H9 (cell line): ENCODE data around the gene HIGD2A. TPM values are rescaled to one million over a fixed set of nuclear protein-coding genes. Genes with fewer than 3 reads are reported as not detected.

Experiments used
- DNase-seq: peaks from one replicate; pipeline ENCODE4 v3.0.0-alpha.2; 2017
- H2AFZ ChIP-seq: one replicate; pipeline ENCODE4 v1.6.1; 2013; ENCODE audit warnings: mild to moderate bottlenecking, low read length, control low read depth, moderate library complexity
- H2AK5ac ChIP-seq: 2 replicates; pipeline ENCODE4 v1.6.1; 2013; ENCODE audit warnings: low read length, control low read depth, mixed read lengths; ENCODE audit not compliant: insufficient read length
- H2BK120ac ChIP-seq: one replicate; pipeline ENCODE4 v1.6.1; 2013; ENCODE audit warnings: low read depth, mild to moderate bottlenecking, low read length, control low read depth, inconsistent platforms; ENCODE audit not compliant: poor library complexity, severe bottlenecking
- H2BK12ac ChIP-seq: 2 replicates; pipeline ENCODE4 v1.6.1; 2013; ENCODE audit warnings: low read length, control low read depth, mixed read lengths, low read depth; ENCODE audit not compliant: insufficient read length
- H2BK15ac ChIP-seq: 2 replicates; pipeline ENCODE4 v1.6.1; 2013; ENCODE audit warnings: low read depth, low read length, control low read depth
- H2BK20ac ChIP-seq: one replicate; pipeline ENCODE4 v1.6.1; 2013; ENCODE audit warnings: low read depth, mild to moderate bottlenecking, low read length, control low read depth, inconsistent platforms; ENCODE audit not compliant: poor library complexity, severe bottlenecking
- H2BK5ac ChIP-seq: 2 replicates; pipeline ENCODE4 v1.6.1; 2013; ENCODE audit warnings: low read length, control low read depth, mixed read lengths; ENCODE audit not compliant: insufficient read length
- H3K14ac ChIP-seq: 2 replicates; pipeline ENCODE4 v1.6.1; 2013; ENCODE audit warnings: low read length, control low read depth; ENCODE audit not compliant: insufficient read depth
- H3K18ac ChIP-seq: 2 replicates; pipeline ENCODE4 v1.6.1; 2013; ENCODE audit warnings: low read depth, mild to moderate bottlenecking, mixed read lengths, low read length, control low read depth; ENCODE audit not compliant: insufficient read length
- H3K23ac ChIP-seq: 2 replicates; pipeline ENCODE4 v1.6.1; 2013; ENCODE audit warnings: low read length, control low read depth, mixed read lengths, low read depth; ENCODE audit not compliant: insufficient read length
- H3K23me2 ChIP-seq: 2 replicates; pipeline ENCODE4 v1.6.1; 2013; ENCODE audit warnings: low read depth, mild to moderate bottlenecking, mixed read lengths, low read length, control low read depth; ENCODE audit not compliant: insufficient read length, poor library complexity, severe bottlenecking
- H3K27ac ChIP-seq: 2 replicates; pipeline ENCODE4 v1.5.1; 2013; ENCODE audit warnings: low read length, control low read depth, mixed read lengths, low read depth; ENCODE audit not compliant: insufficient read length
- H3K27me3 ChIP-seq: 2 replicates; pipeline ENCODE4 v1.6.1; 2013; ENCODE audit warnings: low read length, control low read depth, inconsistent platforms; ENCODE audit not compliant: insufficient read depth
- H3K4ac ChIP-seq: 2 replicates; pipeline ENCODE4 v1.6.1; 2013; ENCODE audit warnings: low read depth, mild to moderate bottlenecking, control low read depth, inconsistent platforms, low read length, moderate library complexity
- H3K4me1 ChIP-seq: 2 replicates; pipeline ENCODE4 v1.6.1; 2013; ENCODE audit warnings: low read length, control low read depth, inconsistent platforms; ENCODE audit not compliant: insufficient read depth
- H3K4me2 ChIP-seq: 2 replicates; pipeline ENCODE4 v1.6.1; 2013; ENCODE audit warnings: low read length, control low read depth, mixed read lengths; ENCODE audit not compliant: insufficient read length, insufficient read depth
- H3K56ac ChIP-seq: 2 replicates; pipeline ENCODE4 v1.6.1; 2013; ENCODE audit warnings: low read depth, mild to moderate bottlenecking, mixed read lengths, low read length, control low read depth; ENCODE audit not compliant: insufficient read length
- H3K79me1 ChIP-seq: 2 replicates; pipeline ENCODE4 v1.6.1; 2013; ENCODE audit warnings: low read depth, mild to moderate bottlenecking, moderate library complexity, low read length, control low read depth, inconsistent platforms; ENCODE audit not compliant: insufficient read depth, poor library complexity, severe bottlenecking
- H3K79me2 ChIP-seq: 2 replicates; pipeline ENCODE4 v1.6.1; 2013; ENCODE audit warnings: low read length, control low read depth, inconsistent platforms; ENCODE audit not compliant: insufficient read depth
- H3K9ac ChIP-seq: 2 replicates; pipeline ENCODE4 v1.6.1; 2013; ENCODE audit warnings: low read length, control low read depth, mixed read lengths; ENCODE audit not compliant: insufficient read length; ENCODE audit errors: extremely low read depth
- H3K9me3 ChIP-seq: one replicate; pipeline ENCODE4 v1.6.1; 2013; ENCODE audit warnings: low read depth, low read length, inconsistent platforms; ENCODE audit not compliant: control insufficient read depth
- H3T11ph ChIP-seq: one replicate; pipeline ENCODE4 v1.6.1; 2013; ENCODE audit warnings: mild to moderate bottlenecking, low read length, control low read depth, inconsistent platforms
- H4K20me1 ChIP-seq: one replicate; pipeline ENCODE4 v1.6.1; 2013; ENCODE audit not compliant: control insufficient read depth, insufficient read length, insufficient read depth
- H4K5ac ChIP-seq: 2 replicates; pipeline ENCODE4 v1.6.1; 2013; ENCODE audit warnings: low read depth, mild to moderate bottlenecking, mixed read lengths, low read length, control low read depth; ENCODE audit not compliant: insufficient read length
- H4K8ac ChIP-seq: replicated peaks from 2 replicates; pipeline ENCODE4 v1.6.1; 2013; ENCODE audit warnings: low read length, control low read depth, mixed read lengths, low read depth; ENCODE audit not compliant: insufficient read length
- H4K91ac ChIP-seq: 2 replicates; pipeline ENCODE4 v1.6.1; 2013; ENCODE audit warnings: low read depth, mild to moderate bottlenecking, moderate library complexity, mixed read lengths, low read length, control low read depth; ENCODE audit not compliant: insufficient read length
- H3K27ac Mint-ChIP-seq, 3 experiments: 2 replicates in 2 of 3; 3 replicates in 1 of 3; pipeline ENCODE4 v1.8.0; 2020 to 2021; ENCODE audit warnings: mixed read lengths in 3 of 3, mild to moderate bottlenecking in 1 of 3, moderate library complexity in 1 of 3
- H3K27me3 Mint-ChIP-seq: 2 replicates; pipeline ENCODE4 v1.8.0; 2021; ENCODE audit warnings: low read depth, mild to moderate bottlenecking, moderate library complexity, mixed read lengths
- H3K36me3 Mint-ChIP-seq, 3 experiments: 2 replicates in 2 of 3; 3 replicates in 1 of 3; pipeline ENCODE4 v1.8.0; 2020 to 2021; ENCODE audit warnings: low read depth in 3 of 3, mixed read lengths in 3 of 3; ENCODE audit not compliant: insufficient read depth in 1 of 3
- H3K4me1 Mint-ChIP-seq, 2 experiments: 2 replicates each; pipeline ENCODE4 v1.8.0; 2020; ENCODE audit warnings: mixed read lengths in 2 of 2
- H3K4me3 Mint-ChIP-seq, 2 experiments: 2 replicates in 1 of 2; 3 replicates in 1 of 2; pipeline ENCODE4 v1.8.0; 2020 to 2021; ENCODE audit warnings: mild to moderate bottlenecking in 2 of 2, mixed read lengths in 2 of 2, moderate library complexity in 1 of 2
- H3K9me3 Mint-ChIP-seq, 2 experiments: 2 replicates in 1 of 2; 3 replicates in 1 of 2; pipeline ENCODE4 v1.8.0; 2020; ENCODE audit warnings: mild to moderate bottlenecking in 2 of 2, mixed read lengths in 2 of 2, moderate library complexity in 1 of 2
- CTCF ChIP-seq: fragments of 200-600 bp; sonication (generic); conservative IDR thresholded peaks from 3 replicates; pipeline ENCODE4 v1.8.0; 2021; ENCODE audit warnings: antibody characterized with exemption, mild to moderate bottlenecking
- WGBS: extraction: QIAGEN DNeasy Blood & Tissue Kit; methylation state at CpG from one replicate; pipeline ENCODE4 v1.1.7; 2013; ENCODE audit warnings: missing lambda C conversion rate, low lambda C conversion rate, mixed read lengths; ENCODE audit not compliant: insufficient read length; ENCODE audit errors: extremely low coverage; 5-methylcytosine and 5-hydroxymethylcytosine counted together
- total RNA-seq: library from RNA; stranded (reverse); gene quantifications from 2 replicates; pipeline ENCODE4 v1.2.1, GENCODE V29; 2021

The HIGD2A gene
- total RNA-seq, 1 experiment from 2014 or later, result 92.3 TPM

DNA sequence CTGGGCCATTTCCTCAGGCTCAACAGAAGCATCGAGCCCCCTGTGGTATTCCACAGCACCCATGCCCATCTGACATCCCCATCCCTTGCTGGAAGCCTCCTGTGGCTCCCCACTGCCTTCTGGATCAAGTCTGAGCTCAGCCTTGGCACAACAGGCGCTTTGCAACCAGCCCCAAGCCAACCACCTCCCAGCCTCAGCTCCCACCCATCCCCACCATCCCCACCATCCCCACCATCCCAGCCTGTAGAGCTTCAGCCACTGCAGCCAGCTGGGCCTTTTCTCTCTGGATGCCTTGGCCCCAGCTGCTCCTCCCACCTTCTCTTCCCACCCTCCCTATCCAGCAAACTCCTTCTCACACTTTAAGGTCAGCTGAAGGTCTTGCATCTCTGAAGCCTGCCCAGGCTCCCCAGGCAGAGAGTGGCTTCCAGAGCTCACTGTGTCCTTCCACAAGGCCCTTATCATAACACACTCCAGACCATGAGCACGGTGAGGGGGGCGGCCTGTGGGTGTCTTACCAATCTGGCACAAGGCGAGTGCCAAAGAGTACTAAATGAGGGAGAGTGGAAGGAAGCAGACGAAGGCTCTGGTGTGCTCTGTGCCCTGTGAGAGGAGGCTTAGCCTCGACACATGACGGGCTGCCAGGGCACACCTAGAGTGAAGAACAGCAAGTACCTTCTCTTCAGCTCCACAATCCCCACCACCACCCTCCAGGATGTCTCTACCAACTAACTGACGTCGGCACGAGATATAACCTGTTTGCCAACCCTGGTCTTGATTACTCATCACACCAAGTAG is 6.5 kb downstream of the HIGD2A start:
- Mint-ChIP-seq H3K4me3 (no peak overlapping the region), H3K27ac (peak overlapping the region in 1 of 3 experiments; percentile 59; a peak in 2 of 7 replicates)
- DNase-seq, result no peak

More for the DNA sequence above, 6.5 kb downstream of the HIGD2A start:
- Histone ChIP-seq H3K4ac (no peak overlapping the region), H2BK12ac (no peak overlapping the region), H4K5ac (no peak overlapping the region), H4K8ac (no peak overlapping the region), H3K9ac (no peak overlapping the region), H3K4me1 (no peaks in the 10 kb centered on the region), H3T11ph (no peak overlapping the region), H3K23ac (no peak overlapping the region), H3K23me2 (no peaks in the 10 kb centered on the region), H3K79me2 (no peaks in the 10 kb centered on the region), H2BK15ac (no peak overlapping the region), H3K14ac (no peak overlapping the region), H3K9me3 (no peaks in the 10 kb centered on the region), H2BK5ac (no peak overlapping the region), H2BK120ac (no peak overlapping the region), H4K20me1 (no peaks in the 10 kb centered on the region), H2BK20ac (no peak overlapping the region), H3K4me2 (no peak overlapping the region), H3K79me1 (no peaks in the 10 kb centered on the region), H3K56ac (no peak overlapping the region), H2AFZ (no peak overlapping the region), H4K91ac (no peak overlapping the region), H3K18ac (no peak overlapping the region), H3K27me3 (no peaks in the 10 kb centered on the region), H2AK5ac (no peak overlapping the region), H3K27ac (no peak overlapping the region)
- H3K9me3 Mint-ChIP-seq, result no peaks in the 10 kb centered on the region
- H3K36me3 Mint-ChIP-seq, result peaks cover 0 to 7% (median 2%) of the 10 kb centered on the region in 3 experiments; a peak in 3 of 7 replicates
- H3K27me3 Mint-ChIP-seq, result peaks cover 2% of the 10 kb centered on the region; the same call in 1 of the 2 replicates
- no CpG with 5 or more reads among the region's 11 CpGs for WGBS
- H3K4me1 Mint-ChIP-seq, result no peaks in the 10 kb centered on the region
- no peak for TF ChIP-seq CTCF
